ENCODE results near the gene SLC17A3.

Gene SLC17A3

GRCh38 chr6:25874118-25874517 lies at the start of gene SLC17A3:
SLC17A3 (minus strand) TSS chr6:25874243; CDS start chr6:25868387, 5,856 bp downstream.
- DNase-seq = no peak

- DNase-seq = no peak
These were observed 48.3 kb upstream of the SLC17A3 start for GRCh38 chr6:25922301-25922700.

- DNase-seq = no peak
These were observed 47.6 kb upstream of the SLC17A3 start for GRCh38 chr6:25921525-25922203.

GRCh38 chr6:25919657-25920056 lies 45.6 kb upstream of the SLC17A3 start:
- DNase-seq = no peak

GRCh38 chr6:25918083-25918683 lies 44.1 kb upstream of the SLC17A3 start:
- DNase-seq = no peak

- DNase-seq = no peak
These were observed 42.9 kb upstream of the SLC17A3 start for GRCh38 chr6:25916789-25917490.

- DNase-seq = no peak
These were observed 42.3 kb upstream of the SLC17A3 start for GRCh38 chr6:25916330-25916729.

- no peak for DNase-seq
These were observed 39.7 kb upstream of the SLC17A3 start for GRCh38 chr6:25913741-25914140.

GRCh38 chr6:25911351-25911750 lies 37.3 kb upstream of the SLC17A3 start:
- no peak for DNase-seq

GRCh38 chr6:25907475-25908014 lies 33.5 kb upstream of the SLC17A3 start:
- no peak for DNase-seq

GRCh38 chr6:25903467-25904099 lies 29.5 kb upstream of the SLC17A3 start:
- DNase-seq = no peak

GRCh38 chr6:25902071-25902470 lies 28.0 kb upstream of the SLC17A3 start:
- DNase-seq = no peak

GRCh38 chr6:25900843-25901242 lies 26.8 kb upstream of the SLC17A3 start:
- DNase-seq = no peak

GRCh38 chr6:25899580-25900408 lies 25.8 kb upstream of the SLC17A3 start:
- DNase-seq = no peak

- no peak for DNase-seq
These were observed 25.1 kb upstream of the SLC17A3 start for GRCh38 chr6:25899123-25899522.

- DNase-seq = no peak
These were observed 24.4 kb upstream of the SLC17A3 start for GRCh38 chr6:25898289-25898977.

- DNase-seq = no peak
These were observed 22.2 kb upstream of the SLC17A3 start for GRCh38 chr6:25896252-25896651.

GRCh38 chr6:25895771-25896170 lies 21.7 kb upstream of the SLC17A3 start:
- DNase-seq = no peak

GRCh38 chr6:25893778-25894177 lies 19.7 kb upstream of the SLC17A3 start:
- DNase-seq = no peak

GRCh38 chr6:25892877-25893276 lies 18.8 kb upstream of the SLC17A3 start:
- DNase-seq = no peak
